GM06990 (cell line): ENCODE data around the gene GDF7.

Experiments
- DNase-seq: peaks from one replicate; pipeline ENCODE4 v3.0.0-alpha.2; 2011; ENCODE audit not compliant: insufficient read length; ENCODE audit errors: extremely low read depth
- H3K27me3 ChIP-seq: replicated peaks from 2 replicates; pipeline ENCODE4 v1.6.0; 2011; ENCODE audit warnings: low read length; ENCODE audit not compliant: control insufficient read depth, insufficient read depth
- H3K36me3 ChIP-seq: 2 replicates; pipeline ENCODE4 v1.5.1; 2011; ENCODE audit warnings: low read length; ENCODE audit not compliant: control insufficient read depth, insufficient read depth
- H3K4me3 ChIP-seq: replicated peaks from 2 replicates; pipeline ENCODE4 v1.5.1; 2011; ENCODE audit warnings: low read depth, mild to moderate bottlenecking, control low read depth, low read length
- TF ChIP-seq, protein P1 (sequence below): IDR thresholded peaks from 2 replicates; pipeline ENCODE4 v1.5.1; 2011; ENCODE audit warnings: low read length, control low read depth, mild to moderate bottlenecking, inconsistent platforms; ENCODE audit not compliant: insufficient read depth, poor library complexity, severe bottlenecking

GDF7 gene

GRCh38 chr2:20684581-20685063 lies 17.7 kb downstream of the GDF7 start:
- Histone ChIP-seq H3K27me3 (no peaks in the 10 kb centered on the region), H3K36me3 (peaks cover 6% of the 10 kb centered on the region), H3K4me3 (no peak overlapping the region)
- DNase-seq, result no peak
- TF ChIP-seq, protein P1, sequence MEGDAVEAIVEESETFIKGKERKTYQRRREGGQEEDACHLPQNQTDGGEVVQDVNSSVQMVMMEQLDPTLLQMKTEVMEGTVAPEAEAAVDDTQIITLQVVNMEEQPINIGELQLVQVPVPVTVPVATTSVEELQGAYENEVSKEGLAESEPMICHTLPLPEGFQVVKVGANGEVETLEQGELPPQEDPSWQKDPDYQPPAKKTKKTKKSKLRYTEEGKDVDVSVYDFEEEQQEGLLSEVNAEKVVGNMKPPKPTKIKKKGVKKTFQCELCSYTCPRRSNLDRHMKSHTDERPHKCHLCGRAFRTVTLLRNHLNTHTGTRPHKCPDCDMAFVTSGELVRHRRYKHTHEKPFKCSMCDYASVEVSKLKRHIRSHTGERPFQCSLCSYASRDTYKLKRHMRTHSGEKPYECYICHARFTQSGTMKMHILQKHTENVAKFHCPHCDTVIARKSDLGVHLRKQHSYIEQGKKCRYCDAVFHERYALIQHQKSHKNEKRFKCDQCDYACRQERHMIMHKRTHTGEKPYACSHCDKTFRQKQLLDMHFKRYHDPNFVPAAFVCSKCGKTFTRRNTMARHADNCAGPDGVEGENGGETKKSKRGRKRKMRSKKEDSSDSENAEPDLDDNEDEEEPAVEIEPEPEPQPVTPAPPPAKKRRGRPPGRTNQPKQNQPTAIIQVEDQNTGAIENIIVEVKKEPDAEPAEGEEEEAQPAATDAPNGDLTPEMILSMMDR, result no peak

DNA sequence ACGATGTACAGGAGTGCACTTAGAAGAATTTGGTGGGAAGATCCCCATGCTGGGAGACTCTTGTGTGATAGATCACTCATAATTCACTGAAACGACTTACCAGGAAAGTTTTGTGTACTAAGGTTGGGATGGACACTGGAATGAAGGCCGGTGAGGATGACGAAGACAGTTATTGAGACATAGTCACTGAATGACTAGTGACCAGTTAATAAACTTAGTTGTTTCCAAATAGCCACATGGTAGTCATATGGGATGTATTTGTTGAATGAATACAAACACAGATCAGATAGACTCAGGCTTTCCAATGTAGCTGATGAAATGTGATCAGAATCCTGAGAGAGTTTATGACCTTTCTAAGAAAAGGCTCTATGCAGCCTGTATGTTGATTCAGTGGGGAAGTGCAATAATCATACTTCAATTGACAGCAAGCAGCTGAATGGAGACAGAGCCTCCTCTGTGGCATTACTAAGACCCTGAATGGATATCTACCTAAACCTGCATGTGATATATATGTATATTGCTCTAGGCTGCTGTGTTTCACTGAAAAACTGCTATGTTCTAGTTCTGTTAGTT lies 20.4 kb downstream of the GDF7 start:
- H3K27me3 ChIP-seq, result no peaks in the 10 kb centered on the region
- no peak overlapping the region for H3K4me3 ChIP-seq
- peaks cover 8% of the 10 kb centered on the region for H3K36me3 ChIP-seq
- DNase-seq, result no peak
- TF ChIP-seq, protein P1, result no peak

DNA sequence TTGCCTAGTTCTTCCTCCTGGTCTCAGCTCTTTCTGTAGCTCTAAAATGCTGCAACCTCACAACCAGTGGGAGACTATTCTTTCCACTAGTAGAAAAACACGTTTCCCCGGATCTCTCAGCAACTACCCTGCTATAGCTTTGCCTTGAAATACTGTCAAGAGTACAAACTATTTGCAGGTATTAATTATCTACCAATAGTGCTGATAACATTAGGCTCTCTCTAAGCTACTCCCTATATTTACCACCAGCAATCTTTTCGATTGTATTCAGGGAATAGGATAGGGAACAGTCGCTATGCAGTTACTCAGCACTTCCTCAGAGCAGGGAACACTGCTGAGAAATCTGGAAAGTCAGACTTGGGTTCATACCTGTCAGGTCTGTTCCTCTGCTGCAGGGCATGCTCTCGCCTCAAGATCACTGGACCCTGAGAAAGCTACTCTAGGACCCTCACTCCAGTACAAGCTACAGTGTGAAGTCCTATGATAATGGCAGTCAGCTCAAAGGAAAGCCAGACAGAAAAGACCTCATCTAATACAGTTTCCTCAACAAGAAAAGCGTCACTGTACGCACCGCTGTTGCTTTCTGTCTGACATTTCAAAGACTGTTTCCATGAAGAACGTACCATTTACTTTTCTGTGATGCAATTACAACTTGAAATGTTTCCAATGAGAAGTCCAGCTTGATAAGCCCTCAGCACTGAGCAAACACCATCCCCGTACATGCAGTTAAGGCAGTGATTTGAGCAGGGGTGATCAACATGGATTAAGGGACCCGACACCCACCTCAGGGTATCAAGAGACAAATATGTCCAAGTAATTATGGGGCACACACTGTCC lies 22.7 kb downstream of the GDF7 start:
- no peak for DNase-seq
- no peaks in the 10 kb centered on the region for H3K27me3 ChIP-seq
- H3K36me3 ChIP-seq, result peaks cover 9% of the 10 kb centered on the region
- TF ChIP-seq, protein P1, result no peak
- H3K4me3 ChIP-seq, result no peak overlapping the region

DNA sequence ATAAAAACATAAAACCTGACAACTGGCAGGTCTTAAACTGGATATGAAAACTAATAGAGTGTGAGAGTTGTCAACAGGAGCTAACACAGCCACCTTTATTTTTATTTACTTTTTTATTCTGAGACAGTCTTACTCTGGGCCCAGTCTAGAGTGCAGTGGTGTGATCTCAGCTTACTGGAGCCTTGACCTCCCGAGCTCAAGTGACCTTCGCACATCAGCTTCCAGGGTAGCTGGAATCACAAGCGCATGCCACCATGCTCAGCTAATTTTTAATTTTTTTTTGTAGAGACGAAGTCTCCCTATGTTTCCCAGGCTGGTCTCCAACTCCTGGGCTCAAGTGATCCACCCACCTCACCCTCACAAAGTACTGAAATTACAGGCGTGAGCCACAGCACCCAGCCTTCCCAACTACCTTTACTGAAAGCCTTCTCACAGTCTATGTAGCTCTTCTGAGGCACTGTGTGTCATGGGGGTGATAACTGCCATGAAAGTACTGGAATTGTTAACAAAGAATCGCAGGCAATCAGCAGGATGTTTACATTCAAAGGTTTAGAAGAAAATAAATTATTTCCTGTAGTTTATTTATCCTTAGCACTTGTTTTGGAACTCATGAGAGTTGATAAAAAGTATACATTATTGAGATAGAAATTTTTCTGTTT lies 24.3 kb downstream of the GDF7 start:
- H3K4me3 ChIP-seq, result no peak overlapping the region
- TF ChIP-seq, protein P1, result no peak
- H3K36me3 ChIP-seq, result peaks cover 7% of the 10 kb centered on the region
- H3K27me3 ChIP-seq, result no peaks in the 10 kb centered on the region
- no peak for DNase-seq

DNA sequence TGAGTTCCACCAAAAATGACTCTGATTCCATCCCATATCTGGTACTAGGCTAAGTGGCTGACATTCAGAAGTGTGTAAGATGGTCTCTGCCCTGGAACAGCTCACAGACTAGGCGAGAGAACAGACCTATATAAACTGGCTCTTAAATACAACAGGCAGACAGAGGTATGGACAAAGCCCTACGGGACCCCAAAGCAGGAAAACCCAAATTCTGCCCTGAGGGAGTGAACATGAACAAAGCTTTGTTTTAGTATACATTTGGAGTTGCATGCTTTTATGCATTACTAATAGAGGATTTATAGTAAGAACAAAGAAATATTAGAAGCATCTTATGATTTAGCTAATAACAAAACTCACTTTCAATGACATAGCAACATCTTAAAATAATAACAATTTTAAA lies 25.1 kb downstream of the GDF7 start:
- TF ChIP-seq, protein P1, result no peak
- H3K27me3 ChIP-seq, result no peaks in the 10 kb centered on the region
- peaks cover 7% of the 10 kb centered on the region for H3K36me3 ChIP-seq
- no peak overlapping the region for H3K4me3 ChIP-seq
- DNase-seq, result no peak
